GM12891 (cell line): ENCODE data around the gene SYN1.

Source experiments
- POLR2A ChIP-seq: IDR thresholded peaks from 2 replicates; pipeline ENCODE4 v1.6.1; 2011; ENCODE audit warnings: low read depth, low read length, control low read depth
- POLR2AphosphoS5 ChIP-seq: IDR thresholded peaks from 2 replicates; pipeline ENCODE4 v1.6.1; 2011; ENCODE audit warnings: low read depth, low read length, control low read depth
- POU2F2 ChIP-seq: IDR thresholded peaks from 2 replicates; pipeline ENCODE4 v1.6.1; 2011; ENCODE audit warnings: low read depth, mild to moderate bottlenecking, control low read depth, low read length, moderate library complexity
- SPI1 ChIP-seq: IDR thresholded peaks from 2 replicates; pipeline ENCODE4 v1.6.1; 2011; ENCODE audit warnings: low read depth, low read length, control low read depth
- TAF1 ChIP-seq: IDR thresholded peaks from 2 replicates; pipeline ENCODE4 v1.6.1; 2011; ENCODE audit warnings: low read depth, low read length, control low read depth

GRCh38 chrX:47645530-47645929, 25.9 kb upstream of the SYN1 start:
- no peak; the same call in 1 of the 2 replicates for TF ChIP-seq POLR2AphosphoS5
- no peak for TF ChIP-seq POLR2A
- TF ChIP-seq POU2F2 = no peak
- no peak for TF ChIP-seq TAF1
- TF ChIP-seq SPI1 = no peak
